ENCODE data around the gene RPUSD1.

DNA sequence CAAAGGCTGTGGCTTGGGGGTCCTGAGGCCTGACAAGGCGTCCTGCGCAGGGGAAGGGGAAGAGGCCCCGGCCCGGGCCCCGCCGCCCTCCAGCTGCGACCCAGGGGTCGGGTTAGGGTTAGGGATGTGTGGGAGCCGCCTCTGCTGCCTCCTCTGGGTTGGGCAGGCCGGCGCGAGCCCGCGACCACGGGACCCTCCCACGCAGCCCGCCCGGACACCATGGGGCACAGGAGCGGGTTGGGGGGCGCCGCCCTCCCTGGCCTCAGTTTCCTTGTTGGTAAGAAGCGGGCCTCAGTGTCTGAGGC, 47.8 kb downstream of the RPUSD1 start:
- TF ChIP-seq, protein P1, sequence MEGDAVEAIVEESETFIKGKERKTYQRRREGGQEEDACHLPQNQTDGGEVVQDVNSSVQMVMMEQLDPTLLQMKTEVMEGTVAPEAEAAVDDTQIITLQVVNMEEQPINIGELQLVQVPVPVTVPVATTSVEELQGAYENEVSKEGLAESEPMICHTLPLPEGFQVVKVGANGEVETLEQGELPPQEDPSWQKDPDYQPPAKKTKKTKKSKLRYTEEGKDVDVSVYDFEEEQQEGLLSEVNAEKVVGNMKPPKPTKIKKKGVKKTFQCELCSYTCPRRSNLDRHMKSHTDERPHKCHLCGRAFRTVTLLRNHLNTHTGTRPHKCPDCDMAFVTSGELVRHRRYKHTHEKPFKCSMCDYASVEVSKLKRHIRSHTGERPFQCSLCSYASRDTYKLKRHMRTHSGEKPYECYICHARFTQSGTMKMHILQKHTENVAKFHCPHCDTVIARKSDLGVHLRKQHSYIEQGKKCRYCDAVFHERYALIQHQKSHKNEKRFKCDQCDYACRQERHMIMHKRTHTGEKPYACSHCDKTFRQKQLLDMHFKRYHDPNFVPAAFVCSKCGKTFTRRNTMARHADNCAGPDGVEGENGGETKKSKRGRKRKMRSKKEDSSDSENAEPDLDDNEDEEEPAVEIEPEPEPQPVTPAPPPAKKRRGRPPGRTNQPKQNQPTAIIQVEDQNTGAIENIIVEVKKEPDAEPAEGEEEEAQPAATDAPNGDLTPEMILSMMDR (IDR thresholded peaks at IDR 0.05), result no peak
- no peak for TF ChIP-seq POLR2A (IDR thresholded peaks at IDR 0.05)
